DOHH2 (cell line): ENCODE results near the gene C1orf35.

Experiments used
- CTCF ChIP-seq: fragments of 200-600 bp; sonication (generic); IDR thresholded peaks from one replicate; pipeline ENCODE4 v1.5.1; 2014; ENCODE audit warnings: antibody characterized with exemption, mild to moderate bottlenecking, low read depth, low read length; ENCODE audit not compliant: poor library complexity, severe bottlenecking
- EZH2phosphoT487 ChIP-seq: fragments of 200-600 bp; sonication (generic); IDR thresholded peaks from 2 replicates; pipeline ENCODE4 v1.6.1; 2017; ENCODE audit warnings: borderline replicate concordance, mild to moderate bottlenecking, antibody characterized with exemption, low read length, moderate library complexity, mixed read lengths

GRCh38 chr1:228081144-228081543 is 22.0 kb downstream of the C1orf35 start:
- TF ChIP-seq CTCF, result no peak
- TF ChIP-seq EZH2phosphoT487, result no peak
